Iris pigment epithelial cell (primary cell): ENCODE measurements around the gene GIPR.
"Not testable (repeated sequence)": the region's sequence is repeated elsewhere in the genome, so short reads cannot be mapped to it uniquely, and the experiment has no call there.

Experiments used
- DNase-seq: peaks from one replicate; pipeline ENCODE4 v3.0.0-alpha.2; 2011; ENCODE audit warnings: low read depth

The GIPR gene

GRCh38 chr19:45691516-45692186 is 23.6 kb downstream of the GIPR start, which contains the start of gene SNRPD2:
Gene SNRPD2, minus strand, starts transcription at chr19:45691953. Its CDS starts 65 bp downstream, at chr19:45691888.
- DNase-seq, result peak; percentile 95

GRCh38 chr19:45692187-45693105 is 24.4 kb downstream of the GIPR start, which contains the start of gene QPCTL:
Gene QPCTL, plus strand, starts transcription at chr19:45692666. Its CDS starts 38 bp downstream, at chr19:45692704.
- DNase-seq, result peak; percentile 100

- DNase-seq, result peak; percentile 63
Observed at GRCh38 chr19:45693106-45693788, 25.2 kb downstream of the GIPR start.

- no peak for DNase-seq
Observed at GRCh38 chr19:45701676-45702075, 33.7 kb downstream of the GIPR start.

GRCh38 chr19:45705115-45705514 is 37.1 kb downstream of the GIPR start:
- no peak for DNase-seq

- DNase-seq, result no peak
Observed at GRCh38 chr19:45705710-45706415, 37.8 kb downstream of the GIPR start.

GRCh38 chr19:45710356-45711130 is 42.5 kb downstream of the GIPR start:
- DNase-seq, result no peak

- no peak for DNase-seq
Observed at GRCh38 chr19:45711851-45712698, 44.1 kb downstream of the GIPR start.

- no peak for DNase-seq
Observed at GRCh38 chr19:45712699-45713067, 44.7 kb downstream of the GIPR start.

GRCh38 chr19:45713141-45713540 is 45.1 kb downstream of the GIPR start:
- DNase-seq, result no peak

- no peak for DNase-seq
Observed at GRCh38 chr19:45715139-45715538, 47.1 kb downstream of the GIPR start.

GRCh38 chr19:45716359-45717130 is 48.5 kb downstream of the GIPR start:
- no peak for DNase-seq

GRCh38 chr19:45717131-45717982 is 49.3 kb downstream of the GIPR start:
- peak; percentile 99 for DNase-seq

GRCh38 chr19:45717983-45718650 is 50.1 kb downstream of the GIPR start:
- no peak for DNase-seq

- DNase-seq, result not testable (repeated sequence)
Observed at GRCh38 chr19:45720065-45720464, 52.0 kb downstream of the GIPR start.

GRCh38 chr19:45728683-45729082 is 60.7 kb downstream of the GIPR start:
- DNase-seq, result not testable (repeated sequence)

GRCh38 chr19:45729800-45730290 is 61.8 kb downstream of the GIPR start:
- DNase-seq, result no peak
